HepG2 (cell line): ENCODE results near the gene NUDT1. TPM values are rescaled to one million over a fixed set of nuclear protein-coding genes. Genes with fewer than 3 reads are reported as not detected.
"Not testable (repeated sequence)": the region's sequence is repeated elsewhere in the genome, so short reads cannot be mapped to it uniquely, and the experiment has no call there.

Experiments
- FOXA1 ChIP-seq, 2 experiments: fragments of 450-650 bp in 1 of 2; sonication (generic) in 1 of 2; formaldehyde crosslinking in 1 of 2; IDR thresholded peaks; 2 replicates each; pipeline versions ENCODE4 v1.4.0 to v1.6.1; 2016 to 2020; ENCODE audit warnings: missing genetic modification reagents in 1 of 2
- FOXA3 ChIP-seq: IDR thresholded peaks from 2 replicates; pipeline ENCODE4 v1.6.1; 2016; ENCODE audit warnings: missing genetic modification reagents, missing compliant biosample characterization
- FOXK2 ChIP-seq: fragments of 450-650 bp; IDR thresholded peaks from 2 replicates; pipeline ENCODE4 v1.6.1; 2016
- HDAC2 ChIP-seq: sonication (generic); formaldehyde crosslinking; IDR thresholded peaks from 2 replicates; pipeline ENCODE4 v1.4.0; 2020; ENCODE audit warnings: missing genetic modification reagents
- MED1 ChIP-seq: sonication (generic); formaldehyde crosslinking; IDR thresholded peaks from 2 replicates; pipeline ENCODE4 v1.4.0; 2020; ENCODE audit warnings: missing genetic modification reagents
- PAXIP1 ChIP-seq: sonication (generic); formaldehyde crosslinking; conservative IDR thresholded peaks from 2 replicates; pipeline ENCODE4 v1.4.0; 2020; ENCODE audit warnings: mild to moderate bottlenecking, missing genetic modification reagents, moderate library complexity
- PITX1 ChIP-seq: sonication (generic); formaldehyde crosslinking; IDR thresholded peaks from 2 replicates; pipeline ENCODE4 v1.5.1; 2020; ENCODE audit warnings: mild to moderate bottlenecking, missing genetic modification reagents
- ZNF512B ChIP-seq: sonication (generic); formaldehyde crosslinking; IDR thresholded peaks from 2 replicates; pipeline ENCODE4 v1.5.1; 2020; ENCODE audit warnings: missing genetic modification reagents, mild to moderate bottlenecking, borderline replicate concordance
- ZNF609 ChIP-seq: sonication (generic); formaldehyde crosslinking; IDR thresholded peaks from 2 replicates; pipeline ENCODE4 v1.4.0; 2020; ENCODE audit warnings: mild to moderate bottlenecking, missing genetic modification reagents, borderline replicate concordance
- ZNF652 ChIP-seq: IDR thresholded peaks from 2 replicates; pipeline ENCODE4 v1.6.1; 2016; ENCODE audit warnings: low read depth, borderline replicate concordance
- ZNF687 ChIP-seq: sonication (generic); formaldehyde crosslinking; IDR thresholded peaks from 2 replicates; pipeline ENCODE4 v1.5.1; 2020; ENCODE audit warnings: mild to moderate bottlenecking, missing genetic modification reagents, moderate library complexity
- polyA plus RNA-seq, 8 experiments: library from polyadenylated mRNA; depleted of rRNA in 3 of 8; stranded (reverse) in 7 of 8; unstranded in 1 of 8; fragments of >200 nt; fragmentation: Illumina TruSeq in 4 of 8; extraction: Trizol in 4 of 8; gene quantifications; 2 replicates each; pipeline versions ENCODE4 v1.2.1 to v1.2.3, GENCODE V29; 2011 to 2016; ENCODE audit warnings: low read depth in 4 of 8, missing spikeins in 1 of 8, mixed read lengths in 1 of 8; ENCODE audit not compliant: insufficient read depth in 1 of 8
- total RNA-seq, 5 experiments: library from RNA; depleted of rRNA; stranded (reverse); fragments of >200 nt; fragmentation: Illumina TruSeq; extraction: Trizol; gene quantifications; 2 replicates each; pipeline ENCODE4 v1.2.3, GENCODE V29; 2016; ENCODE audit warnings: low read depth in 1 of 5

The NUDT1 gene
- total and polyA plus RNA-seq, 2 of the 13 experiments (the other 11 are each of a cell fraction or from before 2014, with no cell fraction given): 9.1 to 26.8 TPM

GRCh38 chr7:2269089-2269990, 27.3 kb downstream of the NUDT1 start (continued):
- TF ChIP-seq ZNF687 (CRISPR knock-in tag) (peak; percentile 53), ZNF512B (CRISPR knock-in tag) (peak; percentile 63; the same call in 1 of the 2 replicates), MED1 (CRISPR knock-in tag) (0 out of 2 replicates have a peak, but pooled peaks have one; percentile 14), PITX1 (CRISPR knock-in tag) (peak; percentile 81), HDAC2 (0 out of 2 replicates have a peak, but pooled peaks have one; percentile 20), ZNF652 (CRISPR knock-in tag) (peak; percentile 86), FOXA3 (CRISPR knock-in tag) (peak; percentile 18; the same call in 1 of the 2 replicates), PAXIP1 (CRISPR knock-in tag) (peak; percentile 70), ZNF609 (CRISPR knock-in tag) (peak; percentile 55; the same call in 1 of the 2 replicates), FOXA1 (CRISPR knock-in tag; IDR thresholded peaks at IDR 0.05) (0 out of 2 replicates have a peak, but pooled peaks have one; percentile 44), FOXK2 (peak; percentile 28; the same call in 1 of the 2 replicates)
- not testable (repeated sequence) for TF ChIP-seq FOXA1 (IDR thresholded peaks at IDR 0.05)
